Hypothalamus (tissue), 51 donors: ENCODE measurements around the gene VTI1A.

Experiments
- DNase-seq, 51 donors: peaks; one replicate each; lab custom pipeline; 2025; lab: John Stamatoyannopoulos, UW

Gene VTI1A

DNA sequence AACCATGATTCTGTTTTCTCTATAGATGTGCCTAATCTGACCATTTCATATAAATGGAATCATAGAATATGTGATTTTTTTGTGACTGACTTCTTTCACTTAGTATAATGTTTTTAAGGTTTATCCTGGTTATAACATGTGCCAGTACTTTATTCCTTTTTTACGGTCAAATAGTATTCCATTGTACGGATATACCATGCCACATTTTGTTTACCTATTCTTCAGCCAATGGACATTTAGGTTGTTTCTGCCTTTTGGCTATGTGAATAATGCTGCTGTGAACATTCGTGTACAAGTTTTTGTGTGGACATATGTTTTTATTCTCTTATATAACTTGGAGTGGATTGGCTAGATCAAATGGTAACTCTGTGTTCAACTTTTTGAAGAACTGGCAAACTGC, 324.7 kb downstream of the VTI1A start:
- no peak for DNase-seq

DNA sequence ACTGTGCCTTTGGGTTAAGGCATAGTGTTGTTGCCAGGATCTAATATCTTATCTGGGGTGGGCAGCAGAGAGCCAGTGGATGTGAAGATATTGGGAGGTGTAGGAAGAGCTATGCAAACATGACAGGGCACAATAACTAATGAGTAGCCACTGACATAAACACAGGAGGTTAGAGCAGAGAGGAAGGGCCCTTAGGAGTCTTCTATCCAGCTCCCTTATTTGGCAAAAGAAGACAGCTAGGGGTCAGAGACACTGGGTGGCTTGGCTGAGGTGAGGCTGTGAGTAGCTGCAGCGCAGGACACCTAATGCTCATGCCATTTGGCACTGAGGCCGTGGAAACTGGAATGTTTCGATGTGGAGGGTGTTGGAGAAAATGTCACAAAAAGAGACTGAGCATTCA, 326.8 kb downstream of the VTI1A start:
- DNase-seq: no peak

DNA sequence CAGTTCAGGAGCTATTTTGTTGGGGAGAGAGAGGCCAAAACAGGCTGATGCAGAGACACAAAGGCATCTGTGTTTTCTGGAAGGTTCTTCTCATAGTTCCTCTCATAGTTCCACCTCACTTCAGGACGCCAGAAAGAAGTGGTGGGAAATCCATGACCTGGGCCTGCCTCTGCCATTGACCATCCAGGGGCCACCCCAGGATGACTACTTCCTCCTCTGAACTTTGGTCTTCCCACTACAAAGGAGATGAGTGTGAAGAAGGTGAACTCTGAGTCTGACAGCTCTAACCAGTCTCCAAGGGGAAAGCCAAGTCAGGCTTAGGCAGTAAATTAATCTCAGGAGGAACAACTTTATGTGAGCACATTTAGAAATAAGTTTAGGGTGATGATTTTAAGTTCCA, 327.2 kb downstream of the VTI1A start:
- DNase-seq: no peak

DNA sequence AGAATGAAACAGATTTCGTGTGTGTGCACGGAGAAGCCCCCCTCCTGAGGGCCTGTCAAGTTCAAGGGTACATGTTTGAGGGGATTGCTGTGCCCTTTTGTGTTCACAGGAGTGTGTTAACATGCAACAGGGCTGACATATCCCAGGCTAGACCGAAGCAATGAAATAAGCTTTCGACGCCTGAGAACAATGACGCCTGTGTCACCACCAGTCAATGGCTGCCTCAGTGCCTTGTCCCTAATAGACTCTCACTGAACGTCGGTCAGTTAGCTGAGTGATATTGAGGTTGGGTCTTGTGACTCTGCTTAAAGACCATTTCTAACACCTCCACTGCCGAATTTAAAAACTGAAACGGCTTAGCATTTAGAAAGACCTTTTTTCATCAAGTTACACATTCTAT, 327.8 kb downstream of the VTI1A start:
- DNase-seq: peak in 14 of 51 donors; percentile 2 to 42 (median 19)

DNA sequence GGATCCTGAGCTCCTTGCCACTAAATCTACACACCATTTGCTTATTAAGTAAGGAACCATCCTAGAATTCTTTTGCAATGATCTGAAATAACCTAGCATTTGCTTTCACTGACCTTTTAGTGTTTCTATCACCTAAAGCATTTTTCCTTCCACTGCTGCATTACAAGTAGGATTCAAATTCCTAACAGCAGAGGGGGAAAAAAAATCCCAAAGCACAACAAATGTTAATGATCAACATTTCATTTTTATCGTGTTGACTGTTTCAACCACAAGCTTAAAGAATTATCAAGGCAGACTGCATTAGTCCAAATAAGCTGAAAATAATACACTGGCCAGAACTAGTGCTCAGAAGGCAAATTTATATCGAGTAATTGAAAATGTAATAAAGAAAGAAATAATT, 328.4 kb downstream of the VTI1A start:
- no peak for DNase-seq

DNA sequence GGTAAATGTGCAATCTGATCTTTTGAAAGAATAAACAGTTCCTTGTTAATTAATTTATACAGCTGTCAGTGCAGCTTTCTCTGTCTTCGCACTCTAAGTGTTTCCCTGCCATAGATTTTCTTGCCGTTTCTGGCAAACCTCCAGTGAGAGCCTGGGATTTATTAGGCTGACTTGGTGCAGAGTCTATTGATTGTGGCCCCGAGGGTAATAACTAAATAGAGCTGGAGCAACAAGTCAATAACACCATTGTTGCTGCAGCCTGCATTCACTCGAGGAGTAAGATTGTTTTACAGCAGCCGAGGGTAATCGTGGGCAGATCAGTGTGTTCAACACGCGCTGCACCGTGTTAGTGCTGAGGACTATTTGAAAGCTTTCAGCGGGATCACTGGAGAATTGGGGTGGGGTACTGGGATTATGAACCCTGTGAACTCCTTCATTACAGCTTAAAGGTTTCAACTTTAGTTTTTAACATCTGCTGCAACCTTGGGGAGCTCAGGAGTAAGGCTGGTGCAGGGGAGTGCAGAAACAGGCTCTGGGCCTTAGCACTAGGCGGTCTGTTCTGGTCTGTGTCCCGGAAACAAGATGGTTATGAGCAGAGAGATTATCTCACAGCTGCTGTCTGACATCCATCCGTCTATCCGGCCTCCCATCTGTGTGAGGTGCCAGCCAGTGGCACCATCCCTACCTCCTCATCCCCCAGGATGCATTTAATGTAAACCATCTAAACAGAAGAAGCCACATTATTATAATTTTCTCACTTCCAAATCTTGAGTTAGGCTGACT, 329.1 kb downstream of the VTI1A start:
- DNase-seq: no peak

DNA sequence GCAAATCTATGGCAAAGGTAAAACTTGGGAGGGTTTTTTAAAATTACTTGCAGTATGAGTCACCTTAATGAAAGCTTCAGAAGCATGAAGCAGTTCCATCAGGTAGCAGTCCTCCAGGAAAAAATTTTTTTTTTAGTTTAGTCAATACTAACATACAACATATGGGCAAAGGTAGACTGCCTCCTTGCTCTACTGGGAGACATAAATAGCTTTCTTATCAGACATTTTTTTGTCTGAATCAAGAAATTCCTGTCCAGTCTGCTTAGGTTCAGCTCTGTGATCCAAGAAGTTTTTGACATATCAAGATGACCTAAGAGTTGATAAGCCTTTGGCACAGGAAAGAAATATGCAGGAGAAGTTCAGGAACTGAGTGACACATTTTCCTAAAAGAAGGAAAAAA, 331.6 kb downstream of the VTI1A start:
- no peak for DNase-seq

DNA sequence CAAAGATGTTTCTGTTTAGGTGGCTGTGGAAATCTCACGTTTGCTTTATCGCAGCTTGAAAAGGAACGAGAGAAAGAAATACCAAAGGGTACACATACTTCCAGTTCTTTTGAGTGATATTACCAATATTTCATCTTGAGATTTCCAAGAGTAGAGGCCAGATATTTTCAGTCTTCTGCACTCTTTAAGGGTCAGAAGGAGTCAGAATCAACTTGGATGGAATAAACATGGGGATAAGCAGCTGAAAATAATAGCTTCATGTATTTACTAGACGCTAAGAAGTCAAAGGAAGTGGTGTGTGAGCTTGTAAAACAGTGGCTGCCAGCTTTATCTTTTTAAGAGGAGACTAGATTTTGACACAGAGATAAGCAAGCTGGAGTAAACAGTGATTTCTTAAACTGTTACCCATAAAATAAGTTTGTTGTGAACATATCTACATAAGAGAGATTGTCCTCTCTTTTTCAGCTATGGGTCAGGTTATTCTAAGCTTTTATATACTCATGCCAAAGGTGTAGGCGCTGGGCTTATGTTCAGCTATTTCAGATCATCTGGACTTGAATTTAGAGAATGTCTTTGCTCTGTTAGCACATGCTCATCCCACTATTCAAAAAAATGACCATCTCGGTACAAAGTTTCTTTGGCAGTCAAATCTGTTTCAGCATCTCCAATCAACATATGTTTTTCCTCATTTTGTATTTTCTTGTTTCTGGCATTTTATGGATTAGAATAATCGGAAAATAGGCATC, 332.2 kb downstream of the VTI1A start:
- DNase-seq: no peak

DNA sequence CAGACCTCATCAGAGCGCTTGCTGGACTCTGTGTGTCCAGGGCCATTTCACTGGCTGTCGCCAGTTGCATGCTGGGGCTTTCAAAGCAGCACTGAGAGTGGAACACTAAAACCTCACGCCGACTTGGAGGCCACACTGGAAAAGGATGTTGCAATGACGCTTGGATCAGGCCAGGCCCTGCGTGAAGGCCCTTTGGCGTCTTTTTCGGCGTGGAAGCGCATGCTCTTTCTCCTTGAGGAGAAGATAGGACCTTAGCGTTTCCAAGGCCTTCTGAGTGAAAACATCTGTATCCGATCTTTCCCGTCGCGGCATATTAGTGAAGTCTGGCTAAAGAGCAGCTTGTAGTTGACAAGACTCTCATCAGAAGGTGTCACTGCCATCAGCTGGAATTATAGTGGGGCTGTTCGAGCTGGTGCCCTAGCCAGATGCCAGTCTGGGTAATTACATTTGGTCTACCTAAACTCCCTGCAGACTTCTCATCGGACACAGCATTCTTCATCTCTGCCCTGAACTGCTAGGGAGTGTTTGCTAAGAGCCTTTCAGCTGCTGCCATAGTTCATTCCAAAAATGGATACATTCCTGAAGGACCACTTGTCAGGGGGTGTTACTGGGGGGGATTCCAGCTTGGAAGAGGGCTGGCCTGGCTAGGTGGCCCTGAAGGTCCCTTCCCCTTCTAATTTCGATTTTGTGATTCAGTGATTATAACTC, 335.3 kb downstream of the VTI1A start:
- DNase-seq: no peak

DNA sequence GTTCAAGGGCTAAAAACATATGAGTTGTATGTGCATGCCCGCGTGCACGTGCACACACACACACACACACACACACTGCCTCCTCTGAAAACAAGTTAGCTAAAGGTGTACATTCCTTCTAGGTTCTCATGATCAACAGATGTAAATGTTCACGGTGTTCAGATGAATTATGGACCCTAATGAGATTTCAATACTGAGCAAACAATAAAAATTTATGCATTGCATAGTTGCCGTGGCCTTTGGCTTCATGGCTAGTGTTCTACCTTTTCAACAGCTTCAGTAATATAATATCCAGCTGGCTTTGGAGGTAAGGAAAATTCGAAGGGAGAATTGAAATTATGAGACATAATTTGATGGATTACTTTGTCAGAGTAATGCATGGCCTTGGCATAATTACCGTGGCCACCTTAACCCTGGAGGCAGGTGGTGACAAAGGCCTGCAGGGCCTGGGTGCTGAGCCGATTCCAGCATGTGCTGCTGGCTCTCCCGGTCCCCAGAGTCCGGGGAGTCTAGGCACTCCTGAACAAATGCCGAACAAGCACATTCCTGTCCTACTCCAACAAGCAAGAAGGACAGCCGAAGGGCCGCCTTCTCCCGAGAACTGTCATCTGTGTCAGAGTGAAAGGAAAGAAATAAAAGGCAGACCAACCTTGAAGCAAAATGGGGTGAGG, 336.5 kb downstream of the VTI1A start:
- no peak for DNase-seq

DNA sequence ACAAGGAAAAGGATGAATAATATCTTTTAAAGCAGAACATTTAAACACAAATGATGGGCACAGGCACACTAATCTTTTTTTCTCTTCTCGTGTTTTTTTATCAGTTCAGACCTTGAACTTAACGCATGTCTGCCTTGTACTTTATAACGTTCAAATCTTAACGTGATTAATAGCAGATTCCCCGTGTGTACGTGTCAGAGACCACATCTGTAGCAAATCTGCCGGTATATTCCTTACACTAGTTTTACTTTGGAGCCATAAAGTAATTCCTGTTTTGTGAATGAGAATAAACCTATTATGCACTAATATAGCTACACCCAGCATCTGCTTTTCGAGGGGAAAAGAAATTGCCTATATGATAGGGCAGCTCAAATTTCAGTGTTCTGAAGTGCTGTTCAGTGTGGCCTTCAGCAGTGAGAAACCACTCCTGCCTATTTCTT, 337.0 kb downstream of the VTI1A start:
- DNase-seq: no peak

DNA sequence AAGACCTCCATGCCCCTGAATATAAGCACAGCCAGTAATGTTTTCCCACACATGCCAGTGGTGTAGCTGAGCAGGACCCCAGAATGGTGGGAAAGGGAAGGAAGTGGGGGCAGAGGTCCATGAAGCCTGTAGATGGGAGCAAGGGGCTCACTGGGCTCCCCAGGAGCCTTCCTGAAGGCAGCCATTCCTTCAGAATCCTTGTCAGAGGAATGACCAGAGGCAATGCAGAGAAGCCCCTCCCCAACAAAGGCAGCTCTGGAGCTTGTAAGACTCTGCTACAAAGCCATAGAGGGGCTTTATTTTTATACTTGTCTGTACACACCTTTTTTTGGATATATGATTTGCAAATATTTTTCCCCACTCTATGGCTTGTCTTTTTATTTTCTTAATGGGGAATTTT, 338.1 kb downstream of the VTI1A start:
- DNase-seq: no peak

DNA sequence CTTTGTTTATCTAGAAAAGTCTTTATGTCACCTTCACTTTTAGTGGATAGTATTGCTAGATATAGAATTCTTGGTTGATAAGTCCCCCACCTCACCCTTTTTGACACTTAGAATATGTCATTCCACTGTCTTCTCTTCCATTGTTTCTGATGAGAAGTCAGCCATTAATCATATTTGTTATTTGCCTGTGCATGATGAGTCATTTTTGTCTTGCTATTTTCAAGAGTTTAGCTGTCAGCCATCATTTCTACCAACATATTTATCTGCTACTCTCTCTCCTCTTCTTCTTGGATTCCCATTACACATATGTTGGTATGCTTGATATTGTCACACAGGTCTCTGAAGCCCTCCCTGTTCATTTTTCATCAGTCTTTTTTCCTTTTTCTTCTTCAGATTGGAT, 342.2 kb downstream of the VTI1A start:
- DNase-seq: no peak

DNA sequence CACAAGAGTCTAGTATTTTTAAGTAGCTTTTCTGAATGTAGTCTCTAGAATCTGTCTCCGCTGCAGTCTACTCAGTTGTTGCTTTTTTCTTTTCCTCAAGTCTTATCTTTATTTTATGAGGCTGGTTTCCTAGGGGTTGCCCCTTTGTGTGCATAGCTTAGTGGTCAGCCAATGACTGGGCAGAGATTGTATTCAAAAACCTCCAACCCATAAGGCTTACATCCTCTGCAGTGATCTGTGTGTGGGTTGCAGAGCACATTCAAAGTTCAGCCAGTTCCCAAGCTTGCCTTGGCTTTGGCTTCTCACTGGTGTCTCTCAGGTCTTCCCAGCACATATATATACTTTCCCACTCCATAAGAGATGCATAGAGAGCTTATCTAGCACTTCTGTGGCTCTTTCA, 343.0 kb downstream of the VTI1A start:
- no peak for DNase-seq

DNA sequence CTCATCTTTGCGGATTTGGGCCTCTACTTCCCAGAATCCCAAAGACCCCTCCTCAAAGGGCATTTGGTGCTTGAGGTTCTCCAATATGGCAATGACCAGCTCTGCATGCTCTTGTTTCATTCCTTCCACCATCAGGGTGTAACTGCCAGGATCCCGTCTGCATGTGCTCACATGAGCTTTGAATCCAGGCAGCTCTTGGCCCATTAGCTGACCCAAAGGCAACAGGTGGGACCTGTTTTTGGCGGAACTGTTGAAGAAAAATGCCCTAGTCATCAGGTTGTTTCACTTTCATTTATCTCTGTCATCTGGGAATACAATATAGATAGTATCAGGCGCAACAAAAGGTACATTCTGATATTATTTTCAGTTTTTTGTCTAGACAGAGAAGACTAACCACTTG, 343.9 kb downstream of the VTI1A start:
- no peak for DNase-seq

DNA sequence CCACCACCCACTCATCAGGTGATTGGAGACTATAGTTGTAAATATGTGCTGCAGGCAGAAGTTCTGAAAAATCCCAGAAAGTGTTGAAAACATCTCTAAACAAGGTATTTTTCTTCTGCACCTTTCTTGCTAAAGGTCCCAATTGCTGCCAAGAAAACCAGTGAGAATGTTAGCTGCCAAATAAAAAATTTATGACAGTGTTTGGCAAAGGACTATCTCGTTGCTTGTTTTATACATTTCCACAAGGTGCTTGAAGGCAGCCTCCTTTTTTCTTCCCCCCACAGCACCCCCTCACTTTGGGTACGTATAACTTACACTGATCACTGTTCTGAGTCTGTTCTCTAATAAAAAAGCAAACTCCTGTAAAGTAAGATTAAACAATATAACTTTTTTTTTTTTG, 344.4 kb downstream of the VTI1A start:
- DNase-seq: no peak

DNA sequence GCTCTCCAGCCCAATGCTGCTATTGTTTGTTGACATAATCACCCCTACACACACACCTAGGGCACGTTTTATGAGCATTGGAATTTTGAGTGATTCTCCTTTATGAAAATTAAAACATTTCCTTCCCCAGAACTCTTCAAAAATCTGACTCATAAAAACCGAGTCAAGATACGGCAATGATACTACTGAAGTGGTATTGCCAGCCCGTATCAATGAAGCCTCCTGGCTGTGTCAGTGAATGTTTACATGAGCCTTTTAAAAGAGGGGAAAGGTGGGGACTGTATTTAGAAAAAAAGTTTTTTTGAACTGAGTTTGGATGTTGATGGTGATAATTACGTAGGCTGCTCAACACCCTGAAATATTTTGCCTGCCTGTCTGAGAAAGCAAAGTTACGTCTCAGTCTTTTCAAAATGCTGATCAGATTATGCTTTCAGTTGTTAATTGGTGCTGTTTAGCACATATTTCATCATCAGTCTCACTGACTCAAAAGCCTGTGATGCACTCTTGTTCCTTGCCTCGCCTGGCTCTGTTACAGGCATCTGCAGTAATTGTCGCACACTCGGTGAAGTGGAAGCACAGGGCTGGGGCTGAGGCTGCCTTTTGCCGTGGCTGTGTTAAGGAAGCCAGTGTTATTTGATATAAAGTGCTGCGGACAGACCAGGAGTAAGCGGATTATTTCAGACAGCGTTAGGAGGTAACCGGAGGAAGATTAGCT, 345.6 kb downstream of the VTI1A start:
- DNase-seq: peak in 33 of 51 donors; percentile 4 to 71 (median 38)

DNA sequence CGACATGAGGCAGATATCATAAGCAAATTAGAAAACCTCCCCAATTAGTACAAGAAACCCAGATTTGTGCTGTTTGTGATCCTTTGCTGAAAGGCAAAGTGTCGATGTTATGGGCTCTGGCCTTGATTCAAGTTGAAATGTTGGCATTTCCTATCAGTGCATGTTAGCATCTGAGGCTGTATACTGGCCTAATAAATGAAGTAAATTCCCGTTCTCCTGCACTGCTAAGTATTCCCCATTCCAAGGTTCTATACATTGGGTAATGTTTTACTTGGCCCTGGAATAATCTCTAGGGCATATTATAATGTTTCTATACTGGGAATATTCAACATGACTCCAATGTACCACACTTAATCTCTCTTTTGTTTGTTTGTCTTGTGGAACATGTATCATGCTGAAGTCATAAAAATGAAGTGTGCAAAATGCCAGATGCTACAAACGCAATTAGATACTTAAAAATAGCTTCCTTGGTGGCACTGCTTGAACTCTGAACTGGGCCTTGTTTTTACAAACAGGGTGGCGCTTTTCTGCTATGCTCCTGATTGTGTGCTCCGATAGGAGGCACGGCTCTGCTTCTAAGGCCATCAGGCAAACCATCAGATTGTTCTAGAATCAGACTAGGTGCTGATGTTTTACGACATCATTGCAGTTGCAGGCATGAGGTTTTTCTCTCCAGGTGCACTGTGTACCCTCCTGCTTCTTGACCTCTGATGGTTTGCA, 346.3 kb downstream of the VTI1A start:
- no peak for DNase-seq

DNA sequence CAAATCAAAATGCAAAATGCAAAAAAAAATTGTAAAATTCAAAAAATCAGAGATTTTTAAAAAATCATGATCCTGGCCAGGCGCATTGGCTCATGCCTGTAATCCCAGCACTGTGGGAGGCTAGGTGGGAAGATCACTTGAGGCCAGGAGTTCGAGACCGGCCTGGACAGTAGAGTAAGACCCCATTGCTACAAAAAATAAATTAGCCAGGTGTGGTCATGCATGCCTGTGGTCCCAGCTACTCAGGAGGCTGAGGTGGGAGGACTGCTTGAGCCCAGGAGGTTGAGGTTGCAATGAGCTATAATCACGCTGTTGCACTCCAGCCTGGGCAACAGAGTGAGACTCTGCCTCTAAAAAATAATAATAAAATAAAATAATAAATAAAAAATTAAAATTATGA, 347.2 kb downstream of the VTI1A start:
- no peak for DNase-seq

DNA sequence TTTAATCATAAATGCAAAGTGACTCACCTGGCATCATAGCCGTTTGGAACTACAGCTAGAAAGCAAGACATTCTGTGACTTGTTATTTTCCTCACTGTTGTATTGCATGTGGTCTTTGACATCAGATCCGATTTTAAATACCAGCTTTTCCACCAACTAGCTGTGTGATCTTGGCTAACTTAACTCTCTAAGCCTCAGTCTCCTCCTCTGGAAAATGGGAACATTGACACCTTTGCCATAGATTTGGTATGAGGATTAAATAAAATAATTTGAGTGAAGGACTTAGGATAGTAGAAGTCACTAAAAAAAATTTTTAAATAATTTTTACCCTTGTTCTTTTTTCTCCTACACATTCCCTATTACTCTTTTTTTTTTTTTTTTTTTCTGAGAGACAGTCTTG, 348.1 kb downstream of the VTI1A start:
- no peak for DNase-seq
